Measurements from ENCODE around the gene PJA2.
A peak's percentile ranks its signal among the peaks of the same experiment; 100 is the strongest.

Gene PJA2

GRCh38 chr5:109409844-109410388 lies at the start of gene PJA2:
PJA2 (minus strand) TSS chr5:109409974; CDS start chr5:109383433, 26,541 bp downstream.
- peaks cover 10 to 16% of the 10 kb centered on the region in 2 donors for H3K4me1 ChIP-seq (ENCODE audit: control insufficient read depth in 2 of 2, insufficient read depth in 2 of 2, low read length in 2 of 2)
- H3K9me3 ChIP-seq (ENCODE audit: control insufficient read depth in 2 of 2, low read length in 2 of 2): no peaks in the 10 kb centered on the region
- peak within 1 kb of the TSS; percentile 90 to 93 for H3K9ac ChIP-seq (ENCODE audit: low read depth in 1 of 2, low read length in 2 of 2)
- no peaks in the 10 kb centered on the region for H3K27me3 ChIP-seq (ENCODE audit: control insufficient read depth in 2 of 2, insufficient read depth in 2 of 2, low read length in 2 of 2)
- peak within 1 kb of the TSS; percentile 97 to 98 for H3K27ac ChIP-seq (ENCODE audit: low read depth in 2 of 2, low read length in 2 of 2)
- H3K4me3 ChIP-seq (ENCODE audit: low read length in 2 of 2): peak within 1 kb of the TSS; percentile 84 to 92
- no peaks in the 10 kb centered on the region for H3K36me3 ChIP-seq (ENCODE audit: control insufficient read depth in 2 of 2, insufficient read depth in 2 of 2, low read length in 2 of 2)

- H3K27ac ChIP-seq (ENCODE audit: low read depth in 2 of 2, low read length in 2 of 2): no peak overlapping the region
- peaks cover 0 to 8% of the 10 kb centered on the region in 2 donors for H3K4me1 ChIP-seq (ENCODE audit: control insufficient read depth in 2 of 2, insufficient read depth in 2 of 2, low read length in 2 of 2)
These were observed 45.9 kb upstream of the PJA2 start for GRCh38 chr5:109455598-109456096.

GRCh38 chr5:109454731-109455505 lies 45.1 kb upstream of the PJA2 start:
- H3K27ac ChIP-seq (ENCODE audit: low read depth in 2 of 2, low read length in 2 of 2): no peak overlapping the region
- H3K36me3 ChIP-seq (ENCODE audit: control insufficient read depth in 2 of 2, insufficient read depth in 2 of 2, low read length in 2 of 2): no peaks in the 10 kb centered on the region
- no peak overlapping the region for H3K4me3 ChIP-seq (ENCODE audit: low read length in 2 of 2)
- H3K4me1 ChIP-seq (ENCODE audit: control insufficient read depth in 2 of 2, insufficient read depth in 2 of 2, low read length in 2 of 2): peaks cover 0 to 8% of the 10 kb centered on the region in 2 donors
- H3K9me3 ChIP-seq (ENCODE audit: control insufficient read depth in 2 of 2, low read length in 2 of 2): no peaks in the 10 kb centered on the region
- H3K27me3 ChIP-seq (ENCODE audit: control insufficient read depth in 2 of 2, insufficient read depth in 2 of 2, low read length in 2 of 2): no peaks in the 10 kb centered on the region
- H3K9ac ChIP-seq (ENCODE audit: low read depth in 1 of 2, low read length in 2 of 2): no peak overlapping the region

More at GRCh38 chr5:109455598-109456096, 45.9 kb upstream of the PJA2 start:
- Histone ChIP-seq H3K27me3 (ENCODE audit: control insufficient read depth in 2 of 2, insufficient read depth in 2 of 2, low read length in 2 of 2) (no peaks in the 10 kb centered on the region), H3K9me3 (ENCODE audit: control insufficient read depth in 2 of 2, low read length in 2 of 2) (no peaks in the 10 kb centered on the region), H3K36me3 (ENCODE audit: control insufficient read depth in 2 of 2, insufficient read depth in 2 of 2, low read length in 2 of 2) (no peaks in the 10 kb centered on the region), H3K9ac (ENCODE audit: low read depth in 1 of 2, low read length in 2 of 2) (no peak overlapping the region), H3K4me3 (ENCODE audit: low read length in 2 of 2) (no peak overlapping the region)

GRCh38 chr5:109453251-109453650 lies 43.5 kb upstream of the PJA2 start:
- Histone ChIP-seq H3K36me3 (ENCODE audit: control insufficient read depth in 2 of 2, insufficient read depth in 2 of 2, low read length in 2 of 2) (no peaks in the 10 kb centered on the region), H3K4me1 (ENCODE audit: control insufficient read depth in 2 of 2, insufficient read depth in 2 of 2, low read length in 2 of 2) (peaks cover 0 to 8% of the 10 kb centered on the region in 2 donors)

GRCh38 chr5:109452661-109453060 lies 42.9 kb upstream of the PJA2 start:
- Histone ChIP-seq H3K27me3 (ENCODE audit: control insufficient read depth in 2 of 2, insufficient read depth in 2 of 2, low read length in 2 of 2) (no peaks in the 10 kb centered on the region), H3K4me3 (ENCODE audit: low read length in 2 of 2) (no peak overlapping the region), H3K36me3 (ENCODE audit: control insufficient read depth in 2 of 2, insufficient read depth in 2 of 2, low read length in 2 of 2) (no peaks in the 10 kb centered on the region), H3K27ac (ENCODE audit: low read depth in 2 of 2, low read length in 2 of 2) (no peak overlapping the region), H3K9me3 (ENCODE audit: control insufficient read depth in 2 of 2, low read length in 2 of 2) (no peaks in the 10 kb centered on the region), H3K9ac (ENCODE audit: low read depth in 1 of 2, low read length in 2 of 2) (no peak overlapping the region), H3K4me1 (ENCODE audit: control insufficient read depth in 2 of 2, insufficient read depth in 2 of 2, low read length in 2 of 2) (peaks cover 0 to 8% of the 10 kb centered on the region in 2 donors)

More at GRCh38 chr5:109453251-109453650, 43.5 kb upstream of the PJA2 start:
- Histone ChIP-seq H3K9me3 (ENCODE audit: control insufficient read depth in 2 of 2, low read length in 2 of 2) (no peaks in the 10 kb centered on the region), H3K9ac (ENCODE audit: low read depth in 1 of 2, low read length in 2 of 2) (no peak overlapping the region), H3K27me3 (ENCODE audit: control insufficient read depth in 2 of 2, insufficient read depth in 2 of 2, low read length in 2 of 2) (no peaks in the 10 kb centered on the region), H3K27ac (ENCODE audit: low read depth in 2 of 2, low read length in 2 of 2) (no peak overlapping the region), H3K4me3 (ENCODE audit: low read length in 2 of 2) (no peak overlapping the region)

GRCh38 chr5:109451146-109451545 lies 41.4 kb upstream of the PJA2 start:
- no peak overlapping the region for H3K27ac ChIP-seq (ENCODE audit: low read depth in 2 of 2, low read length in 2 of 2)
- no peak overlapping the region for H3K9ac ChIP-seq (ENCODE audit: low read depth in 1 of 2, low read length in 2 of 2)
- no peaks in the 10 kb centered on the region for H3K9me3 ChIP-seq (ENCODE audit: control insufficient read depth in 2 of 2, low read length in 2 of 2)
- H3K36me3 ChIP-seq (ENCODE audit: control insufficient read depth in 2 of 2, insufficient read depth in 2 of 2, low read length in 2 of 2): no peaks in the 10 kb centered on the region
- H3K27me3 ChIP-seq (ENCODE audit: control insufficient read depth in 2 of 2, insufficient read depth in 2 of 2, low read length in 2 of 2): no peaks in the 10 kb centered on the region
- H3K4me1 ChIP-seq (ENCODE audit: control insufficient read depth in 2 of 2, insufficient read depth in 2 of 2, low read length in 2 of 2): peaks cover 0 to 8% of the 10 kb centered on the region in 2 donors
- H3K4me3 ChIP-seq (ENCODE audit: low read length in 2 of 2): no peak overlapping the region

- no peaks in the 10 kb centered on the region for H3K27me3 ChIP-seq (ENCODE audit: control insufficient read depth in 2 of 2, insufficient read depth in 2 of 2, low read length in 2 of 2)
- no peak overlapping the region for H3K4me3 ChIP-seq (ENCODE audit: low read length in 2 of 2)
- H3K36me3 ChIP-seq (ENCODE audit: control insufficient read depth in 2 of 2, insufficient read depth in 2 of 2, low read length in 2 of 2): no peaks in the 10 kb centered on the region
- peaks cover 0 to 5% of the 10 kb centered on the region in 2 donors for H3K4me1 ChIP-seq (ENCODE audit: control insufficient read depth in 2 of 2, insufficient read depth in 2 of 2, low read length in 2 of 2)
- H3K27ac ChIP-seq (ENCODE audit: low read depth in 2 of 2, low read length in 2 of 2): no peak overlapping the region
- no peak overlapping the region for H3K9ac ChIP-seq (ENCODE audit: low read depth in 1 of 2, low read length in 2 of 2)
- no peaks in the 10 kb centered on the region for H3K9me3 ChIP-seq (ENCODE audit: control insufficient read depth in 2 of 2, low read length in 2 of 2)
These were observed 40.5 kb upstream of the PJA2 start for GRCh38 chr5:109450129-109450877.

- Histone ChIP-seq H3K27ac (ENCODE audit: low read depth in 2 of 2, low read length in 2 of 2) (no peak overlapping the region), H3K4me1 (ENCODE audit: control insufficient read depth in 2 of 2, insufficient read depth in 2 of 2, low read length in 2 of 2) (peaks cover 0 to 2% of the 10 kb centered on the region in 2 donors), H3K4me3 (ENCODE audit: low read length in 2 of 2) (no peak overlapping the region), H3K9ac (ENCODE audit: low read depth in 1 of 2, low read length in 2 of 2) (no peak overlapping the region), H3K9me3 (ENCODE audit: control insufficient read depth in 2 of 2, low read length in 2 of 2) (no peaks in the 10 kb centered on the region), H3K27me3 (ENCODE audit: control insufficient read depth in 2 of 2, insufficient read depth in 2 of 2, low read length in 2 of 2) (no peaks in the 10 kb centered on the region), H3K36me3 (ENCODE audit: control insufficient read depth in 2 of 2, insufficient read depth in 2 of 2, low read length in 2 of 2) (no peaks in the 10 kb centered on the region)
These were observed 39.1 kb upstream of the PJA2 start for GRCh38 chr5:109448838-109449237.

GRCh38 chr5:109439590-109439989 lies 29.8 kb upstream of the PJA2 start:
- Histone ChIP-seq H3K36me3 (ENCODE audit: control insufficient read depth in 2 of 2, insufficient read depth in 2 of 2, low read length in 2 of 2) (no peaks in the 10 kb centered on the region), H3K27me3 (ENCODE audit: control insufficient read depth in 2 of 2, insufficient read depth in 2 of 2, low read length in 2 of 2) (no peaks in the 10 kb centered on the region), H3K27ac (ENCODE audit: low read depth in 2 of 2, low read length in 2 of 2) (no peak overlapping the region), H3K4me1 (ENCODE audit: control insufficient read depth in 2 of 2, insufficient read depth in 2 of 2, low read length in 2 of 2) (no peaks in the 10 kb centered on the region), H3K4me3 (ENCODE audit: low read length in 2 of 2) (no peak overlapping the region), H3K9ac (ENCODE audit: low read depth in 1 of 2, low read length in 2 of 2) (no peak overlapping the region), H3K9me3 (ENCODE audit: control insufficient read depth in 2 of 2, low read length in 2 of 2) (no peaks in the 10 kb centered on the region)

- Histone ChIP-seq H3K27me3 (ENCODE audit: control insufficient read depth in 2 of 2, insufficient read depth in 2 of 2, low read length in 2 of 2) (no peaks in the 10 kb centered on the region), H3K9ac (ENCODE audit: low read depth in 1 of 2, low read length in 2 of 2) (no peak overlapping the region), H3K27ac (ENCODE audit: low read depth in 2 of 2, low read length in 2 of 2) (no peak overlapping the region), H3K36me3 (ENCODE audit: control insufficient read depth in 2 of 2, insufficient read depth in 2 of 2, low read length in 2 of 2) (no peaks in the 10 kb centered on the region), H3K9me3 (ENCODE audit: control insufficient read depth in 2 of 2, low read length in 2 of 2) (no peaks in the 10 kb centered on the region), H3K4me3 (ENCODE audit: low read length in 2 of 2) (no peak overlapping the region), H3K4me1 (ENCODE audit: control insufficient read depth in 2 of 2, insufficient read depth in 2 of 2, low read length in 2 of 2) (no peaks in the 10 kb centered on the region)
These were observed 16.3 kb upstream of the PJA2 start for GRCh38 chr5:109426075-109426474.

Data from mucosa of rectum (tissue), 2 donors.